ENCODE measurements around the gene EIF1AX.
"Not testable (repeated sequence)": the region's sequence is repeated elsewhere in the genome, so short reads cannot be mapped to it uniquely, and the experiment has no call there.

DNA sequence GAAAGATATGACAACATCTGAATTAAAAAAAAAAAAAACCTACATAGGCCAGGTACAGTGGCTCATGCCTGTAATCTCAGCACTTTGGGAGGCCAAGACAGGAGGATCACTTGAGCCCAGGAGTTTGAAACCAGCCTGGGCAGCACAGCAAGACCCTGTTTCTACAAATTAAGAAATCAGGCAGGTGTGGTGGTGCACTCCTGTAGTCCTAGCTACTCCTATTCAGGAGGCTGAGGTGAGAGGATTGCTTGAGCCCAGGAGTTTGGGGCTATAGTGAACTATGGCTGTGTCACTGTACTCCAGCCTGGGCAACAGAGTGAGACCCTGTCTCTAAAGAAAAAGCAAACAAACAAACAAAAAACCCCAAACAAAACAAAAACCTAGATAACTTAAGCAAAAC, 20.9 kb upstream of the EIF1AX start:
- TF ChIP-seq, protein P1, sequence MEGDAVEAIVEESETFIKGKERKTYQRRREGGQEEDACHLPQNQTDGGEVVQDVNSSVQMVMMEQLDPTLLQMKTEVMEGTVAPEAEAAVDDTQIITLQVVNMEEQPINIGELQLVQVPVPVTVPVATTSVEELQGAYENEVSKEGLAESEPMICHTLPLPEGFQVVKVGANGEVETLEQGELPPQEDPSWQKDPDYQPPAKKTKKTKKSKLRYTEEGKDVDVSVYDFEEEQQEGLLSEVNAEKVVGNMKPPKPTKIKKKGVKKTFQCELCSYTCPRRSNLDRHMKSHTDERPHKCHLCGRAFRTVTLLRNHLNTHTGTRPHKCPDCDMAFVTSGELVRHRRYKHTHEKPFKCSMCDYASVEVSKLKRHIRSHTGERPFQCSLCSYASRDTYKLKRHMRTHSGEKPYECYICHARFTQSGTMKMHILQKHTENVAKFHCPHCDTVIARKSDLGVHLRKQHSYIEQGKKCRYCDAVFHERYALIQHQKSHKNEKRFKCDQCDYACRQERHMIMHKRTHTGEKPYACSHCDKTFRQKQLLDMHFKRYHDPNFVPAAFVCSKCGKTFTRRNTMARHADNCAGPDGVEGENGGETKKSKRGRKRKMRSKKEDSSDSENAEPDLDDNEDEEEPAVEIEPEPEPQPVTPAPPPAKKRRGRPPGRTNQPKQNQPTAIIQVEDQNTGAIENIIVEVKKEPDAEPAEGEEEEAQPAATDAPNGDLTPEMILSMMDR (IDR thresholded peaks at IDR 0.05; ENCODE audit: insufficient read depth, low read depth, low read length): not testable (repeated sequence)
- not testable (repeated sequence) for TF ChIP-seq EZH2 (IDR thresholded peaks at IDR 0.05; ENCODE audit: insufficient read depth, low read length)
